Measurements from ENCODE around the gene SLC4A1.
A peak's percentile ranks its signal among the peaks of the same experiment; 100 is the strongest.

Gene SLC4A1

DNA sequence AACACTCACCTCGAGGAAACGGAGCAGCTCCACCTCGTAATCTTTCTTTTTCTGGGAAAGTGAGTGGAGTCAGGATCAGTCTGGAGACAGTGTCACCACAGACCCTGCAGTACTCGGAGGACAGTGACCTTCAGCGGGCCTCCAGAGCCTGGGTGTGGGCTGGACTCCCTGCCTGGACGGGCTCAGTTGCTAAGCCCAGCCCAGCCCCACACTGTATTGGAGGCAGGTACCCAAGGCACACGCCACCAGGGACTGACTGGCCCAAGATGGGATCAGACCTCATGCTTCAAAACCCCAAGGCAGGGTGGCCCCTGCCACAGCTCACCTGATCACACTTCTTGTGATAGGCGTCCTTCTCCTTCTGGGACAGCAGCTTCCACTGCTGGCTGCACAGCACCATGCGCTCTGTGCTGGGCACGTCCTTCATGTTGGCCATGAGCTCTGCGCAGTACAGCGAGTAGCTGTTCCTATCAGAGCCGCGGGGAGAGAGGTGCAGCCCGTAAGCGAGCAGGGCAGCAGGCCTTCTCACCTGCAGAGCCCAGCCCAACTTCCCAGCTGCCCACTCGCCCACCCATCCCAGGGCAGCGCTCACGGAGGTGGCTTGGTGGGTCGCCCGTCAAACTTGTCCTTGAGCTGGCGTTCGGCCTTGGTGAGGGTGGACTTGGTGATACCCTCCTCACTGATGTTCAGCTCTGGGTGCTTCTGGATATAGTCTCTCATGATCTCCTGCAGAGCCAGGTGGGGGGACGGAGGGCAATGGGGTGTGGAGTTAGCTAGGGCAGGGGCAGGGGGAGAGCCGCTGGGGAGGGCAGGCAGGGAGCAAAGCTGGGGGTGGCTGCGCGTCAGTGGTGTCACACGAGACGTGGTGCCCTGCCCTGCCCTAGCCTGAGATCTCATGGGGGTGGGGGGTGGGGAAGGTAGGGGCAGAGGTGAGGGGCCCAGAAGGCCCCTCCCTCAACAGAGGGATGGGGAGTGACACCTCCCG is 56.4 kb downstream of the SLC4A1 start:
- DNase-seq (ENCODE audit: low spot score), result no peak
- TF ChIP-seq, protein P1, sequence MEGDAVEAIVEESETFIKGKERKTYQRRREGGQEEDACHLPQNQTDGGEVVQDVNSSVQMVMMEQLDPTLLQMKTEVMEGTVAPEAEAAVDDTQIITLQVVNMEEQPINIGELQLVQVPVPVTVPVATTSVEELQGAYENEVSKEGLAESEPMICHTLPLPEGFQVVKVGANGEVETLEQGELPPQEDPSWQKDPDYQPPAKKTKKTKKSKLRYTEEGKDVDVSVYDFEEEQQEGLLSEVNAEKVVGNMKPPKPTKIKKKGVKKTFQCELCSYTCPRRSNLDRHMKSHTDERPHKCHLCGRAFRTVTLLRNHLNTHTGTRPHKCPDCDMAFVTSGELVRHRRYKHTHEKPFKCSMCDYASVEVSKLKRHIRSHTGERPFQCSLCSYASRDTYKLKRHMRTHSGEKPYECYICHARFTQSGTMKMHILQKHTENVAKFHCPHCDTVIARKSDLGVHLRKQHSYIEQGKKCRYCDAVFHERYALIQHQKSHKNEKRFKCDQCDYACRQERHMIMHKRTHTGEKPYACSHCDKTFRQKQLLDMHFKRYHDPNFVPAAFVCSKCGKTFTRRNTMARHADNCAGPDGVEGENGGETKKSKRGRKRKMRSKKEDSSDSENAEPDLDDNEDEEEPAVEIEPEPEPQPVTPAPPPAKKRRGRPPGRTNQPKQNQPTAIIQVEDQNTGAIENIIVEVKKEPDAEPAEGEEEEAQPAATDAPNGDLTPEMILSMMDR (IDR thresholded peaks at IDR 0.05), result no peak
- no peak overlapping the region for H3K4me3 ChIP-seq
- H3K27ac ChIP-seq, result no peak overlapping the region

DNA sequence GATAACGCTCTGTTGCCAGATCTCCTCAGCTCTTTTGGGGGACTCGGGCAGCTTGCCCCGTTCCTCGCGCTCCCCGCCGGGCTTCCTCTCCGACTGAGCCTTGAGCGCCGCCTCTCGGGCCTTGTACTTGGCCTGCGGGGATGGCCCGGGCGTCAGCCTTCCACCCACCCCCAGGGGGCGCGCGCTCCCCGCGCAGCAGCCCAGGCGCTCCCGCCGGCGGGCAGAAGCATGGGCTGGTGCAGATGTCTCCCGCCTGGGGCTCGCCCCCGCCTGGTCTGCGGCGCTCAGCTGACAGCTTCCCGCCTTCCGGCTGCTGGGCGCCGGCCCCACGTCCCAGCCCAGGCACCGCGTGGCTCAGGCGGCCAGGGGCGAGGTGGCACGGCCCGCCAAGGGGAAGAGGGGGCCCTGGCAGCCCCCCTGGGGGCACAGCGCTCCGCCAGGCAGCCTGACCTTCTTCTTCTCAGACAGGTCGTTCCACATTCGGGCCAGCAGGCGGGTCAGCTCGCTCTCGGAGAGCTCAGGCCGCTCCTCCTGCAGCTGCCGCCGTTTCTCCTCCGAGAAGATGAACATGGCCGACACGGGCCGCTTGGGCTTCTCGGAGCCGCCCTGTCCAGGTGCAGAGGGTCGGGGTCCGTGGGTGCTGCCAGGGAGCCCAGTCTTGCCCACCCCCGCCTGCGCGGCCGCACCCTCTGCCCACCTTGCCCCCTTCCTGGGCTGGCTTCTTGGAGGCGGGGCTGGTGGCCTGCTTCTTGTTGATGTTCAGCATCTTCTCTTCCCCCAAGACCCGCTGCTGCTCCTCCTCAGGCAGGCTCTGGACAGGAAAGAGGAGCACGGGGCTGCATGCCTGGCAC is 57.4 kb downstream of the SLC4A1 start:
- DNase-seq (ENCODE audit: low spot score), result peak; percentile 89
- H3K27ac ChIP-seq, result peak overlapping the region in 1 of 2 donors; percentile 58
- peak overlapping the region; percentile 46 for H3K4me3 ChIP-seq
- TF ChIP-seq, protein P1 (IDR thresholded peaks at IDR 0.05), result peak; percentile 98

DNA sequence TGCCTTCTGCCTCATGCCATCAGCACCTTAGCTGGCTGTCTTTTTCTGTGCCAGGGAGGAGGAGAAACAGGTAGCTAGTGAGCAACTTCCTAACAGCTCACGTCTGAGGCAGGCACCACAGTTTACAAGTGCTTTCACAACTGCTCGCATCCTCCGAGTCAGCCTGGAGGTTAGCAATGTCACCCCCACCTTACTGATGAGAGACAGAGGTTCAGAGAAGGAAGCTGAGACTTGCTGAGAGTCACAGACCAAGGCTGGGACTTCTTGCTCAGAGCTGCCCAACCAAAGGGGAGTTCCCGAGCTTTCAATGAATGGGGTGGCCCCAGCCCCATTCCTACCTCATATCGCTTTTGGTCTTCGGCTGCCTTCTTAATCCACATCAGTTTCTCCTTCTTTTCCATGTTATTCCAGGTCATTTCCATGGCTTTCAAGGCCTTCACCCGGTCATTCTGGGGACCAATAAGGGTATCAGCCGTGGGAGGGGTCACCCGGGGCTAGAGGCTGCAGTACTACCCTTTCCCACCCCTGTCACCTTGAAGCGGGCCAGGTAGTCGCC is 58.1 kb downstream of the SLC4A1 start:
- TF ChIP-seq, protein P1 (IDR thresholded peaks at IDR 0.05), result no peak
- H3K4me3 ChIP-seq, result no peak overlapping the region
- no peak for DNase-seq (ENCODE audit: low spot score)
- H3K27ac ChIP-seq, result peak overlapping the region in 1 of 2 donors; percentile 58

DNA sequence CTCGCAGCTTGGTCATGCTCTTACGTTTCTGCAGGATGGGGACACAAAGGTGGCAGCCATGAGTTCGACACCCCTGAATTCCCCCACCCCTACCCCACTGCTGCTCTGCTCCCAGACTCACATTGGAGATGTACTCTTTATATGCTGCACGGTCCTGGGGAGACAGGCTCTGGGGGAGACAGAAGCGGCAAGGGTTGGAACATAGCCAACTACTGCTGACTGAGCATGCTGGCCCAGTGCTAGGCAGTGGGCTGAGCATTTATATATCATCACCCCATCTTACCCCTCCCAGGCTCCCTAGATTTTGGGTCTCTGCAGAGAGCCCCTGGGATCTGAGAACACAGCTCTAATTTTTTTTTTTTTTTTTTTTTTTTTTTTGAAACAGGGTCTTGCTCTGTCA is 60.2 kb downstream of the SLC4A1 start:
- no peak overlapping the region for H3K4me3 ChIP-seq
- H3K27ac ChIP-seq, result no peak overlapping the region
- TF ChIP-seq, protein P1 (IDR thresholded peaks at IDR 0.05), result no peak
- no peak for DNase-seq (ENCODE audit: low spot score)

DNA sequence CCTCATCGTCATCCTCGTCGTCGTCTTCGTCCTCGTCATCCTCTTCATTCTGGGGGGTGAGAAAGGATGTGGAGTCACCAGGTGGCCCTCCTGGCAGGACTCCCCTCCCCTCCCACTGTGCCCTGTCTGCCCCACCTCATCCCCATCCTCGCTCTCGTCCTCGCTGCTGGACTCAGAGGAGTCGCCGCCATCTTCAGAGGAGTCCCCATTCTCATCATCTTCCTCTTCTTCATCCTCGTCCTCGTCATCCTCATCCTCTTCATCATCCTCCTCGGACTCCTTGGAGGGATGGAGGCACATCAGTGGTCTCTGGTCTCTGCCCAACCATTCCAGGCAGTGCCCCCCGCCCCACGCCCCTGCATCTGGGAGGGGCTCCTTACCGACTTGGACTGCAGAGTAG is 60.6 kb downstream of the SLC4A1 start:
- TF ChIP-seq, protein P1 (IDR thresholded peaks at IDR 0.05), result no peak
- no peak for DNase-seq (ENCODE audit: low spot score)
- no peak overlapping the region for H3K4me3 ChIP-seq
- no peak overlapping the region for H3K27ac ChIP-seq

DNA sequence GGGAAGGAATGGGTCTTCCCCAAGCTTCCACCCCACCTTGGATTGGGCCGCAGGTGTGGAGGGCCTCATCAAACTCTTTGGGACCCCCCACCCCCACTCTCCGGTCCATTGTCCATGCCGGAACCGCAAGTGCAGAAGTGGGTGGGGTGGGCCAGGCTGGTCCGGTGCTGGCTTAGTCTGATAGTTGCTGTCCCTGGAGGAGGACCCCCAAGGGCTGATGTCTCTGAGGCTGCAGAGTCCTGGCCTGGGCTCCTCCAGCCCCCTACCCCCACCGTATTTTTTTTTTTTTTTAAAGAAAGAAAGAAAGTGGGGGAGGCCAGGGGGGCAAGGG is 61.1 kb downstream of the SLC4A1 start:
- no peak for DNase-seq (ENCODE audit: low spot score)
- Histone ChIP-seq H3K27ac (no peak overlapping the region), H3K4me3 (no peak overlapping the region)
- TF ChIP-seq, protein P1 (IDR thresholded peaks at IDR 0.05), result no peak
